T-helper 2 cell (primary cell): ENCODE results near the gene TMEM258.

Experiments used
- DNase-seq, 5 experiments: peaks; one replicate each; pipeline versions ENCODE4 v3.0.0 to v3.0.0-alpha.2; 2012 to 2022

The TMEM258 gene

GRCh38 chr11:61775606-61776554 is 16.5 kb downstream of the TMEM258 start:
- peak in 2 of 5 experiments; percentile 17 to 20 for DNase-seq

- DNase-seq: no peak
Observed at GRCh38 chr11:61775106-61775505, 17.3 kb downstream of the TMEM258 start.

- DNase-seq: no peak
Observed at GRCh38 chr11:61774411-61774810, 18.0 kb downstream of the TMEM258 start.

GRCh38 chr11:61773809-61774208 is 18.6 kb downstream of the TMEM258 start:
- no peak for DNase-seq

GRCh38 chr11:61773356-61773755 is 19.0 kb downstream of the TMEM258 start:
- DNase-seq: no peak

GRCh38 chr11:61771985-61772455 is 20.4 kb downstream of the TMEM258 start:
- DNase-seq: no peak

GRCh38 chr11:61771195-61771894 is 21.1 kb downstream of the TMEM258 start:
- no peak for DNase-seq

GRCh38 chr11:61769946-61770683 is 22.3 kb downstream of the TMEM258 start:
- DNase-seq: no peak

- no peak for DNase-seq
Observed at GRCh38 chr11:61769169-61769920, 23.1 kb downstream of the TMEM258 start.

GRCh38 chr11:61768376-61769076 is 23.9 kb downstream of the TMEM258 start:
- DNase-seq: no peak

- DNase-seq: no peak
Observed at GRCh38 chr11:61766353-61766841, 26.0 kb downstream of the TMEM258 start.

- DNase-seq: no peak
Observed at GRCh38 chr11:61765550-61766253, 26.7 kb downstream of the TMEM258 start.

GRCh38 chr11:61764606-61765260 is 27.7 kb downstream of the TMEM258 start:
- DNase-seq: no peak

- DNase-seq: no peak
Observed at GRCh38 chr11:61763930-61764605, 28.3 kb downstream of the TMEM258 start.

- DNase-seq: no peak
Observed at GRCh38 chr11:61762798-61763197, 29.6 kb downstream of the TMEM258 start.

GRCh38 chr11:61762223-61762615 is 30.2 kb downstream of the TMEM258 start:
- no peak for DNase-seq

GRCh38 chr11:61761440-61762222 is 30.8 kb downstream of the TMEM258 start:
- DNase-seq: no peak

GRCh38 chr11:61760946-61761345 is 31.5 kb downstream of the TMEM258 start:
- no peak for DNase-seq
